NCI-H1436 (cell line): ENCODE measurements around the gene FBP2.

ENCODE experiments used
- DNase-seq: peaks from one replicate; lab custom pipeline; 2025; lab: John Stamatoyannopoulos, UW

FBP2 gene

GRCh38 chr9:94593459-94594345 lies at the start of gene FBP2:
Gene FBP2, minus strand, starts transcription at chr9:94593824. Its CDS starts 98 bp downstream, at chr9:94593726.
- no peak for DNase-seq

DNA sequence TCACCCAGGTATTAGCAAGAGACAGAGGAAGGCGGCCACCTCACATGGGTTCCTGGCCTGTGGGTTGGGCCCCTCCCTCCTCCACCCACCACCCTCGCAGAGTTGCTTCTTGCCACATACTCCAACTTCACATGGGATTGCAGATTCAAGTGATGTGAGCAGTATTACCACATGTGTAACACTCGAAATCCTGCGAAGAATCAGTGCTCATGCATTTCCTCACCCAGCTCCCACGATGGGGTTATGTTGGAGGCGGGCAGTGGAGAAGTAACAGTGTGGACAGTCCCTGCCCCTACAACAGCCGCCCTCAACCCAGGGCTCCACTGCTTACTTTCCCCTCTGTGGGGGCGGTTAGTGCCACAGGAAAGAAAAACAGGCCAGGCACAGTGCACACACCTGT lies 49.6 kb upstream of the FBP2 start:
- no peak for DNase-seq

DNA sequence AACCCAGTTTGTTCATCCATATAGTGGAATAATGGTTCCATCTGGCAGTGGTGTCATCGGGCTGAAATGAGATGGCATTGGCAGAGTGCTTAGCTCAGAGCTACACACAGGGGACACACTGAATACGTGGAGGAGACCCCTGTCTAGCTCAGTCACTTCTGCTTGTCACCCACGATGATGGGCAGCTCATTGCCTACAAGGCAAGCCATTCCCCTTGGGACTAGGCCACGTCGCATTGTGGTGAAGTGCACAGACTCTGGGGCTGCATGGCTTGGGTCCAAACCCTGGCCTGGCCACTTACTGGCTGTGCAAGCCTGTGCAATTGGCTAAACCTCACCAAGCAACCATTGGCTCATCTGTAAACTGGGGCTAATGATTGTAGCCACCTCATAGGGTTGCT lies 48.9 kb upstream of the FBP2 start:
- DNase-seq, result no peak

- no peak for DNase-seq
Measured at GRCh38 chr9:94639999-94640376, 46.4 kb upstream of the FBP2 start.

- DNase-seq, result no peak
Measured at GRCh38 chr9:94639061-94639998, 45.7 kb upstream of the FBP2 start, which contains the start of gene FBP1. Gene FBP1, minus strand, starts transcription at chr9:94639518. Its CDS starts 208 bp downstream, at chr9:94639310.

GRCh38 chr9:94638335-94639060 lies 44.9 kb upstream of the FBP2 start:
- DNase-seq, result no peak

DNA sequence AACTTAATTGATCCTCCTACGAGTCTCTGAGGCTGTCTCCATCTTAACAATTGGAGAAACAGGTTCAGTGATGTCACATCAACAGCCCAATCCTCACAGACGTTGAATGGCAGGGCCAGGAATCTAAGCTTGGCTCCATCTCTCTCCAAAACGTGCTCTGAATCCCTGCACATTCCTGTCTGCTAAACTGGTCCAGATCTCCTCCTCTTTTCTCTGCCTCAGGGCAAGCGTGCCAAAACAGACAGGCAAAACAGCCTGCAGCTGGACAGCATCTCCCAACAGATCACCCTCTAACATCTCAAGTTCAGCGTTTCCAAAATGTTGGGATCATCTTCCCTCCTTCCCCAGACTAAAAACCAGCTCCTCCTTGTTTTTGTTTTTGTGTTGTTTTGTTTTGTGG lies 39.1 kb upstream of the FBP2 start:
- DNase-seq, result no peak

DNA sequence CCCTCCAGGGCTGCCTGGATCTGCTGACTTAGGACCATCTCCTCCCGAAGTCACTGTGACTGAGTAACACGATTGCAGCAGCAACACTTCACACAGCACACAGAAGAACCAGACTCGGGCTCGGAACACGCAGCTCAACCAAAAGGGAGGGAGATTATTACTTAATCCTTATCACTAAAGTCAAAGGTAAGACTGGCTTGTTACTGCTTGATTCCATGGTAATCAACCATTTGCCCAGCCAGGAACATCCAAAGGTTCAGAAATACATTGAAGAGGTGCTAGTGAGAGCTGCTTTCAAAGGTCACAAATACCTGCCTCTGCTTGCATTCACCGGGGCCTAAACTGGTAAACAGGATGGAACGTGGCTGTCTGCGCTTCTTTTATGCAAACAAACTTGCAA lies 38.0 kb upstream of the FBP2 start:
- no peak for DNase-seq

DNA sequence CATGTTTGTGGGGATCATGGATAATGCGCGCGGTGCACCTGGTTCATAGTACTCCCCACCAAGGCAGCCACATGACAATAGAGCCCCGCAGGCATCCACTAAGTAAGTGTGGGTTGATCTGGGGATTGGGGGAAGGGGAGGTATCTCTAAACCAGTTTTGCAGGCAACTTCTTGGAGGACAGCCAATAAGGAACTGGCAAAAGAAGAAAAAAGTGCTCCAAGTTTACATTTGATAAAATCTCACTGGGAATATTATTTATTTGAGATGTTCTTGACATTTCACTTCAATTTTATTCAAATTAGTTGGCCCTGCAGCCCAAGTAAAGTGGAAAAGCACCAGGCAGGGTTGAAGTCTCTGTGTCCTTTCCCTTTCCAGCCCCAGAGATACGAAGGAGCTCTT lies 37.2 kb upstream of the FBP2 start:
- DNase-seq, result no peak

DNA sequence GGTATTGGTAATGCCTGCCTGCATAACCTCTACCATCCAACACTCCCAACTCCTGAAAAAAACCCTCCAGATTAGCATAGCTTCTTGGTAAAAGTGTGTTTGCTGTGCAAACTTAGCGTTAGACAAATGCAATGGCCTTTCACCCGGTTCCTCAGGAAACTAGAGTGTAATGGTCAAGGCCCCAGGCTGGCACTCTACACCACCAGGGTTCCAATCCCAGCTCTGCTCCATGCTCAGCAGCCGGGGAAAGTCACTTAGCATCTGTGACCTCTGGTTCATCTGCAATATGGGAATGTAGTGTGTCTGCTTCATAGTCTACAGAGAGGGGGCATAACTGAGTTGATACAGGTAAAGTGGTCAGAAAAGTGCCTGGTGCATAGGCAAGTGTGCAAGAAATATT lies 36.7 kb upstream of the FBP2 start:
- no peak for DNase-seq

DNA sequence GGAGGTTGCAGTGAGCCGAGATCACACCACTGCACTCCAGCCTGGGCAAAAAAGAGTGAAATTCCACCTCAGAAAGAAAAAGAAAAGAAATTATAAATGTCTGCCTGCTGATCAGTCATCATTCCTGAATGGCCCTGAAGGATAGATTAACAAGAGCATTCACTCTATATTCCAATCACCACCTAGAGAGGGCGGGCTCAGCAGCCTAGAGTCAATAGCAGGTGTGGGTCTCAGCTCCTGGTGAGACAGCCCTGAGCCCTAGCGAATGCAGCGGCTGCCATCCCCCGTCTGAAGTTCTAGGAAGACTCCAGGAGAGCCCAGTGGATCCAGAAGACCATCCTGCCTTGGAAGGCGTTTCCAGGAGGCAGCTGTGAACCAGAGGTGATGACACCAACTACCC lies 33.7 kb upstream of the FBP2 start:
- no peak for DNase-seq

DNA sequence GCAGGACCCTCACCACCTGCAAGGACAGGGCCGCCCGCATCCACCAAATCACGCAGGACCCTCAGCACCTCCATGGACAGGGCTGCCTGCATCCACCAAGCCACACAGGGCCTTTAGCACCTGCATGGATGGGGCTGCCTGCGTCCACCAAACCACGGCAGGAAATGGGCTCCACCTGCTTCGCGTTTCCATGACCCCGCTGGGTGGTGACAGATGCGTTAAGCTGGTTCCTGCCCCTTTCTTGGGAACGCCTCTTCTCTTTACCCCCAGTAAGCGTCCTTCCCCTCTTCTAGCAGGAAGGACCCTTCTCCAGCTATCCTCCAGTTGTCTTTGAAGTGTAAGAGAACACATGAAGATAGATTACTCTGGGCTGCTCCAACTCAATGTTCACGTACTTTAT lies 32.2 kb upstream of the FBP2 start:
- no peak for DNase-seq

DNA sequence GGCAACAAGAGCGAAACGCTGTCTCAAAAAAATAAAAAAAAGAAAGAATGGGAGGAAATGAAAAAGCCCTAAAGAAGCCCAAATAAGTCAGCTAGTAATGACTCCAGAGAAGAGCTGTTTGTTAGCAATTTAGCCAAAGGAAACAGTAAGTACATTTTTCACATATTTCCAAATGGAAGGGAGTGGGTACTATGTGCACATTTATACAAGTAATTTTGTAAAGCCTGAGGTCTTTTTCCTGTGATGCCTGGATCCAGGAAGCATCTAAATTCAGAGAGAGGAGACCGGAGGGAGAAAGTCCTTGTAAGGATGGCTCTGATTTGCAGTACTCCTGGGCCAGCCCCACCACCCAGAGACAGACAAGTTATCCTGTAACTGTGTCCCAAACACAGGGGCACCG lies 31.0 kb upstream of the FBP2 start:
- no peak for DNase-seq

DNA sequence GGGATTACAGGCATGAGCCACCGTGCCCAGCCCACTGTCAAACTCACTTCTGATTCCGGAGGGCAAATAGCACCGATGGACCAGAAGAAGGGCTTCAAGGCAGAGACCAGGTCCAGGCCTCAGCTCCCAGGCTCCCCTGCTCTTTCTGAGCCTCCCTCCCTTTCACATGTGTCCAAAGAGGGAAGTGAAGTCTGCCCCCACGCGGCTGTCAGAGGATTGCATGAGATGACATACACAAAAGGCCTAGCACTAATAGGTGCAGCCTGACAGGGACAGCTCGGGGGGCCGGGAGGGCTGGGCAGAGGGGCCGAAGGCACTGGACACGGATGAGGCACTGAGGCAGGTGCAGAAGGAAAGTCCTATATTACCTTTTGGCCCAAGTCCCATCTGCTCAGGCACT lies 29.6 kb upstream of the FBP2 start:
- DNase-seq, result peak; percentile 6

- DNase-seq, result no peak
Measured at GRCh38 chr9:94622087-94622800, 28.6 kb upstream of the FBP2 start.

GRCh38 chr9:94619026-94619425 lies 25.4 kb upstream of the FBP2 start:
- no peak for DNase-seq

DNA sequence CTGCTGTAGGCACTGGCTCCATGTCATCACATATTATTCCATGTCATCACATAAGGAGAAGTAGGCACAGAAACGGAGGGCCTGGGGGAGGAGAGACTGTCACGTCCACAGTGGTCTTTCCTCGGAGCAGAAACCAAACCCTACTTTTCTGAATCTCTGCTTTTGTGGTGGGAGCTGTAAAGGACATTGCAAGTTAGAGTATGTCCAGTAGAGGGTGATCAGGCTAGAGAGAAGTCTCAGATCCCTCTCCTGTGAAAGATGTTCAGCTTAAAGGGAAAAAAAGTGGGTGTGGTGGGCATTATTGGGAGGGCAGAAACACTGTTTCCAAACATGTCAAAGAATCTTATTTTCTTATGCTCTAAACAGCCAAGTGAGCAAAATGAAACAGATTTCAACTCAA lies 19.4 kb upstream of the FBP2 start:
- no peak for DNase-seq

- DNase-seq, result no peak
Measured at GRCh38 chr9:94612071-94612470, 18.4 kb upstream of the FBP2 start.

GRCh38 chr9:94611638-94612068 lies 18.0 kb upstream of the FBP2 start:
- no peak for DNase-seq

DNA sequence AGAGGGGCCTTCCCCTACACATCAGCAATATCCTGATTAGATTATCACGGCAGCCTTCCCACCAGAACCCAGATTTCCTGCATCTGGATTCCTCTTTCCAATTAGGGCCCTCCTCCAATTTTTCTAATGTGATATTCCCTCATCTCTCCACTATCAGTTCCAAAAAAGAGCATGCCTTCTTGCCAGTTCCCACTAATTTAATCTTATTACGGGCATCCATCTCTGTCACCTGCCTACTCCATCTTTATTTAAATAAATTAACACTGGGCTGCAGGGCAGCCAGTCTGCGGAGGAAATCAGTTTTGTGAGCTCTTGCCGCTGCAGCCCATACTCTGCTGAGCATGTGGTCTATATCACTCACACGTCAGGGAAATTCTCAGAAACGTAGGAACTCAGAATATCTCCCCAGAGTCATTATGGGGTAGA lies 16.6 kb upstream of the FBP2 start:
- no peak for DNase-seq

DNA sequence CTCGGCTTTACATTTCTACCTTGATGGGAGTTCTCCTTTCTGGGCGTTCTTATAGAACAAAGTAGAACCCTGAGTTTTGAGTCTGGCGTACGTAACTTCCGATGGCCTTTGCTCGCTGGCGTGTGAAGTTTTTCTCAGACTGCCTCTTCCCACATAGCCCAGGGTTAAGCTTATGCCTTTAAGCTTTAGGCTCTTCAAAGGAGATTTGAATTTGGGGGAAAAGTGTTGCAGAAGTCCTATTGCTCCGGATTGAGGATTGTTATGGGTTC lies 13.7 kb upstream of the FBP2 start:
- no peak for DNase-seq
